A549 (cell line): ENCODE measurements around the gene FRMD1. TPM values are rescaled to one million over a fixed set of nuclear protein-coding genes. Genes with fewer than 3 reads are reported as not detected.

Experiments
- ATAC-seq, 2 experiments: fragments of 200-7000 bp in 1 of 2; fragments of >200 bp in 1 of 2; cut with Nextera tagmentation in 1 of 2; cut with Tn5 transposase in 1 of 2; 3 replicates each; pipeline versions ENCODE4 v1.8.0 to v1.9.1; 2018 to 2020; ENCODE audit warnings: mild to moderate bottlenecking in 1 of 2, moderate library complexity in 1 of 2
- CTCF ChIA-PET: fragments of 300-600 bp; sonication (Branson Sonifier 250); formaldehyde crosslinking; extraction: SDS; loops from one replicate; lab custom pipeline; 2021; ENCODE audit warnings: antibody characterized with exemption, inconsistent platforms; lab: Yijun Ruan, JAX
- POLR2A ChIA-PET: fragments of 350-600 bp; formaldehyde crosslinking; extraction: SDS; loops from one replicate; lab custom pipeline; 2021; ENCODE audit warnings: antibody characterized with exemption, inconsistent platforms; lab: Yijun Ruan, JAX
- DNase-seq, 2 experiments: peaks; one replicate each; pipeline versions ENCODE4 v3.0.0 to v3.0.0-alpha.2; 2011 to 2016; ENCODE audit warnings: low read depth in 1 of 2, low spot score in 1 of 2
- FAIRE-seq: peaks from 2 replicates; lab custom pipeline; 2011; peaks lifted over from hg19 to GRCh38; lab: Jason Lieb, UNC
- H3K27ac ChIP-seq, 2 experiments: fragments of >200 bp; sonication (Bioruptor Twin); formaldehyde crosslinking; 3 replicates each; pipeline ENCODE4 v1.5.1; 2016 to 2017
- H3K4me1 ChIP-seq: fragments of >200 bp; sonication (Bioruptor Twin); formaldehyde crosslinking; 3 replicates; pipeline ENCODE4 v1.6.1; 2016
- H3K4me2 ChIP-seq: fragments of >200 bp; sonication (Bioruptor Twin); formaldehyde crosslinking; 3 replicates; pipeline ENCODE4 v1.6.1; 2016
- H3K4me3 ChIP-seq: fragments of >200 bp; sonication (Bioruptor Twin); formaldehyde crosslinking; 3 replicates; pipeline ENCODE4 v1.5.1; 2016
- H3K9me3 ChIP-seq: fragments of >200 bp; sonication (Bioruptor Twin); formaldehyde crosslinking; 3 replicates; pipeline ENCODE4 v1.6.1; 2016
- EP300 ChIP-seq, 2 experiments: fragments of >200 bp; sonication (Bioruptor Twin); formaldehyde crosslinking; IDR thresholded peaks; 2 replicates in 1 of 2; 3 replicates in 1 of 2; pipeline ENCODE4 v1.6.1; 2016 to 2017
- ESRRA ChIP-seq: fragments of 150-350 bp; IDR thresholded peaks from 2 replicates; pipeline ENCODE4 v1.6.1; 2014; ENCODE audit warnings: mild to moderate bottlenecking, low read length, borderline replicate concordance
- FOSB ChIP-seq: fragments of 250-450 bp; sonication (Bioruptor Pico); IDR thresholded peaks from 2 replicates; pipeline ENCODE4 v1.5.0; 2020; ENCODE audit warnings: mild to moderate bottlenecking, moderate library complexity
- FOSL2 ChIP-seq, 2 experiments: fragments of 450-650 bp in 1 of 2; fragments of >200 bp in 1 of 2; sonication (Bioruptor Twin) in 1 of 2; formaldehyde crosslinking; IDR thresholded peaks; 2 replicates each; pipeline versions ENCODE4 v1.5.0 to v1.6.1; 2016 to 2020; ENCODE audit warnings: mild to moderate bottlenecking in 1 of 2, moderate library complexity in 1 of 2
- FOXS1 ChIP-seq: fragments of 250-450 bp; sonication (Bioruptor Pico); IDR thresholded peaks from 2 replicates; pipeline ENCODE4 v1.5.0; 2020; ENCODE audit warnings: mild to moderate bottlenecking, moderate library complexity
- HDAC2 ChIP-seq: fragments of 200-600 bp; sonication (generic); IDR thresholded peaks from 2 replicates; pipeline ENCODE4 v1.6.1; 2016
- HES2 ChIP-seq: fragments of >200 bp; sonication (Bioruptor Twin); formaldehyde crosslinking; IDR thresholded peaks from 2 replicates; pipeline ENCODE4 v1.6.1; 2016
- HEYL ChIP-seq: fragments of 250-450 bp; sonication (Bioruptor Pico); IDR thresholded peaks from 2 replicates; pipeline ENCODE4 v1.8.0; 2021; ENCODE audit warnings: mild to moderate bottlenecking, moderate library complexity
- HOXA7 ChIP-seq: fragments of 250-450 bp; sonication (Bioruptor Pico); IDR thresholded peaks from 2 replicates; pipeline ENCODE4 v1.5.0; 2020; ENCODE audit warnings: mild to moderate bottlenecking, moderate library complexity
- HOXB13 ChIP-seq: fragments of 250-450 bp; sonication (Bioruptor Pico); IDR thresholded peaks from 2 replicates; pipeline ENCODE4 v1.5.0; 2020; ENCODE audit warnings: low read depth, mild to moderate bottlenecking, moderate library complexity
- JUN ChIP-seq, 2 experiments: fragments of >200 bp; sonication (Bioruptor Twin); formaldehyde crosslinking; IDR thresholded peaks; 2 replicates in 1 of 2; 3 replicates in 1 of 2; pipeline ENCODE4 v1.6.1; 2016 to 2017
- KDM1A ChIP-seq: fragments of 200-600 bp; sonication (generic); IDR thresholded peaks from 2 replicates; pipeline ENCODE4 v1.6.1; 2016; ENCODE audit warnings: low read depth, mild to moderate bottlenecking
- MAFK ChIP-seq: fragments of 450-650 bp; IDR thresholded peaks from 2 replicates; pipeline ENCODE4 v1.6.1; 2014; ENCODE audit not compliant: partially characterized antibody
- MAX ChIP-seq: IDR thresholded peaks from 2 replicates; pipeline ENCODE4 v1.6.1; 2012
- NPAS2 ChIP-seq: fragments of 250-450 bp; sonication (Bioruptor Pico); IDR thresholded peaks from 2 replicates; pipeline ENCODE4 v1.8.0; 2022; ENCODE audit warnings: mild to moderate bottlenecking, moderate library complexity, borderline replicate concordance
- PHF8 ChIP-seq: fragments of 200-600 bp; sonication (generic); IDR thresholded peaks from 2 replicates; pipeline ENCODE4 v1.6.1; 2016; ENCODE audit warnings: low read depth, mild to moderate bottlenecking, antibody characterized with exemption, moderate library complexity, borderline replicate concordance
- POLR2A ChIP-seq: IDR thresholded peaks from 2 replicates; pipeline ENCODE4 v1.6.1; 2012; ENCODE audit warnings: mild to moderate bottlenecking, low read length
- RCOR1 ChIP-seq: fragments of 150-350 bp; IDR thresholded peaks from 2 replicates; pipeline ENCODE4 v1.6.1; 2014; ENCODE audit warnings: antibody characterized with exemption, low read length, low read depth
- REST ChIP-seq: fragments of 200-600 bp; sonication (generic); IDR thresholded peaks from 2 replicates; pipeline ENCODE4 v1.6.1; 2016; ENCODE audit warnings: antibody characterized with exemption, mild to moderate bottlenecking, moderate library complexity
- RFX5 ChIP-seq: fragments of 450-650 bp; IDR thresholded peaks from 2 replicates; pipeline ENCODE4 v1.7.1; 2014; ENCODE audit warnings: antibody characterized with exemption, mild to moderate bottlenecking, moderate library complexity
- SREBF2 ChIP-seq: fragments of 450-650 bp; IDR thresholded peaks from 2 replicates; pipeline ENCODE4 v1.6.1; 2014; ENCODE audit warnings: mild to moderate bottlenecking, moderate library complexity
- USF2 ChIP-seq: fragments of 450-650 bp; IDR thresholded peaks from 2 replicates; pipeline ENCODE4 v1.6.1; 2014; ENCODE audit warnings: antibody characterized with exemption
- ZC3H11A ChIP-seq: fragments of 450-650 bp; IDR thresholded peaks from 2 replicates; pipeline ENCODE4 v1.6.1; 2014; ENCODE audit warnings: antibody characterized with exemption, mild to moderate bottlenecking
- WGBS: methylation state at CpG from one replicate; pipeline ENCODE4 v1.1.6; 2017; ENCODE audit errors: missing lambda C conversion rate; 5-methylcytosine and 5-hydroxymethylcytosine counted together
- polyA plus RNA-seq, 4 experiments: library from polyadenylated mRNA; depleted of rRNA in 3 of 4; stranded (reverse); fragments of >200 nt; fragmentation: RNase III in 1 of 4; extraction: RNeasy Plus Mini Kit Qiagen cat#74134 plus additional on column Dnase treatment in 1 of 4; gene quantifications; 2 replicates in 3 of 4; 3 replicates in 1 of 4; pipeline ENCODE4 v1.2.3, GENCODE V29; 2011 to 2017
- TF ChIP-seq, protein P1 (sequence below): fragments of >200 bp; sonication (Bioruptor Twin); formaldehyde crosslinking; IDR thresholded peaks from 3 replicates; pipeline ENCODE4 v1.5.1; 2016

FRMD1 gene
- polyA plus RNA-seq, 2 of the 4 experiments (the other 2 are of a cell fraction): not detected

GRCh38 chr6:168027521-168027920 is 51.5 kb downstream of the FRMD1 start:
- no peak for ATAC-seq
- 94% methylated on average over 16 of the region's 16 CpGs for WGBS
- ChIA-PET POLR2A (no interaction called here), CTCF (no interaction called here)
- H3K4me2 ChIP-seq: no peak overlapping the region
- DNase-seq: no peak
- FAIRE-seq: no peak
- no peaks in the 10 kb centered on the region for H3K9me3 ChIP-seq
- peaks cover 7% of the 10 kb centered on the region; the same call in 2 of the 3 replicates for H3K4me1 ChIP-seq
- H3K4me3 ChIP-seq: no peak overlapping the region
- H3K27ac ChIP-seq: no peak overlapping the region
- TF ChIP-seq USF2 (no peak), HOXB13 (CRISPR knock-in tag) (no peak), RFX5 (no peak), EP300 (IDR thresholded peaks at IDR 0.05) (no peak), POLR2A (no peak)

DNA sequence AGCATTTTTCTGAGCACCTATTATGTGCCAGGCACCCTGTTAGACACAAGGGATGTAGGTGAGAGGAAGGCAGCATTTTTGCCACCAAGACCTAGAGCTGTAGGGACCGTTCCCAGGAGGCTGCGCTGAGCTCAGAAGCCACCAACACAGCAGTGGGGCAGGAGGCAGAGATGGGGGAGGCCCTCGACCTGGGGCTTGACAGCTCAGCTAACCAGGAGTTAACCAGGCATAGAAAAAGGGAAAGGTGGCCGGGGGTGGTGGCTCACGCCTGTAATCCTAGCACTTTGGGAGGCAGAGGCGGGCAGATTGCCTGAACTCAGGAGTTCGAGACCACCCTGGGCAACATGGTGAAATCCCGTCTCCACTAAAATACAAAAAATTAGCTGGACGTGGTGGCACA is 52.1 kb downstream of the FRMD1 start:
- CTCF ChIA-PET: no interaction called here

GRCh38 chr6:168025831-168026710 is 52.9 kb downstream of the FRMD1 start:
- CTCF ChIA-PET: no interaction called here
- POLR2A ChIA-PET: no interaction called here
- no peak overlapping the region for H3K4me3 ChIP-seq
- FAIRE-seq (no peak), DNase-seq (no peak), ATAC-seq (no peak)
- peaks cover 7% of the 10 kb centered on the region; the same call in 2 of the 3 replicates for H3K4me1 ChIP-seq
- H3K9me3 ChIP-seq: no peaks in the 10 kb centered on the region
- no peak overlapping the region for H3K4me2 ChIP-seq
- H3K27ac ChIP-seq: no peak overlapping the region
- WGBS: 83% methylated on average over 19 of the region's 20 CpGs
- no peak for TF ChIP-seq ESRRA
- TF ChIP-seq FOSB (CRISPR knock-in tag): no peak
- no peak for TF ChIP-seq REST
- no peak for TF ChIP-seq PHF8
- no peak for TF ChIP-seq MAFK
- TF ChIP-seq, protein P1, sequence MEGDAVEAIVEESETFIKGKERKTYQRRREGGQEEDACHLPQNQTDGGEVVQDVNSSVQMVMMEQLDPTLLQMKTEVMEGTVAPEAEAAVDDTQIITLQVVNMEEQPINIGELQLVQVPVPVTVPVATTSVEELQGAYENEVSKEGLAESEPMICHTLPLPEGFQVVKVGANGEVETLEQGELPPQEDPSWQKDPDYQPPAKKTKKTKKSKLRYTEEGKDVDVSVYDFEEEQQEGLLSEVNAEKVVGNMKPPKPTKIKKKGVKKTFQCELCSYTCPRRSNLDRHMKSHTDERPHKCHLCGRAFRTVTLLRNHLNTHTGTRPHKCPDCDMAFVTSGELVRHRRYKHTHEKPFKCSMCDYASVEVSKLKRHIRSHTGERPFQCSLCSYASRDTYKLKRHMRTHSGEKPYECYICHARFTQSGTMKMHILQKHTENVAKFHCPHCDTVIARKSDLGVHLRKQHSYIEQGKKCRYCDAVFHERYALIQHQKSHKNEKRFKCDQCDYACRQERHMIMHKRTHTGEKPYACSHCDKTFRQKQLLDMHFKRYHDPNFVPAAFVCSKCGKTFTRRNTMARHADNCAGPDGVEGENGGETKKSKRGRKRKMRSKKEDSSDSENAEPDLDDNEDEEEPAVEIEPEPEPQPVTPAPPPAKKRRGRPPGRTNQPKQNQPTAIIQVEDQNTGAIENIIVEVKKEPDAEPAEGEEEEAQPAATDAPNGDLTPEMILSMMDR: no peak
- no peak for TF ChIP-seq SREBF2
- no peak for TF ChIP-seq HOXA7 (CRISPR knock-in tag)
- TF ChIP-seq KDM1A: no peak
- no peak for TF ChIP-seq FOSL2 (IDR thresholded peaks at IDR 0.05)
- no peak for TF ChIP-seq FOSL2 (CRISPR knock-in tag; IDR thresholded peaks at IDR 0.05)

More for the DNA sequence above, 52.1 kb downstream of the FRMD1 start:
- FAIRE-seq: no peak
- TF ChIP-seq RCOR1 (no peak), NPAS2 (CRISPR knock-in tag) (no peak), SREBF2 (no peak), MAX (no peak), FOSB (CRISPR knock-in tag) (no peak), ZC3H11A (no peak), HEYL (CRISPR knock-in tag) (no peak), HOXB13 (CRISPR knock-in tag) (no peak), HDAC2 (no peak), JUN (IDR thresholded peaks at IDR 0.05) (no peak), HES2 (no peak), FOXS1 (no peak), EP300 (IDR thresholded peaks at IDR 0.05) (no peak)
- TF ChIP-seq, protein P1: no peak
- H3K4me1 ChIP-seq: peaks cover 7% of the 10 kb centered on the region; the same call in 2 of the 3 replicates
- POLR2A ChIA-PET: no interaction called here
- no peak overlapping the region for H3K4me2 ChIP-seq
- no peak for DNase-seq
- H3K9me3 ChIP-seq: no peaks in the 10 kb centered on the region
- no peak overlapping the region for H3K4me3 ChIP-seq
- ATAC-seq: no peak
- no peak overlapping the region for H3K27ac ChIP-seq
- WGBS: 75% methylated on average over 9 of the region's 9 CpGs
